Measurements from ENCODE around the gene ARG1. TPM values are rescaled to one million over a fixed set of nuclear protein-coding genes. Genes with fewer than 3 reads are reported as not detected.
"Not testable (repeated sequence)": the region's sequence is repeated elsewhere in the genome, so short reads cannot be mapped to it uniquely, and the experiment has no call there.

Gene ARG1
- 0.95 TPM for polyA plus RNA-seq (ENCODE audit: insufficient read length)
- long read RNA-seq, donor 1, partial matches to known transcripts: 0 of 1 reads
- long read RNA-seq, donor 1, other reads (novel, unspliced or antisense): 0 of 1 reads
- long read RNA-seq, donor 2, partial matches to known transcripts: 0 of 1 reads
- long read RNA-seq, donor 2, other reads (novel, unspliced or antisense): 0 of 1 reads
- long read RNA-seq, donor 3: 0 reads
- long read RNA-seq, donor 4: 0 reads
- long read RNA-seq, donor 5, partial matches to known transcripts: 0 of 2 reads
- long read RNA-seq, donor 5, other reads (novel, unspliced or antisense): 0 of 2 reads
- long read RNA-seq, donor 6: 0 reads
- long read RNA-seq, donor 7, partial matches to known transcripts: 15 of 15 reads
- long read RNA-seq, donor 7, other reads (novel, unspliced or antisense): 0 of 15 reads
- long read RNA-seq, donor 8: 0 reads

DNA sequence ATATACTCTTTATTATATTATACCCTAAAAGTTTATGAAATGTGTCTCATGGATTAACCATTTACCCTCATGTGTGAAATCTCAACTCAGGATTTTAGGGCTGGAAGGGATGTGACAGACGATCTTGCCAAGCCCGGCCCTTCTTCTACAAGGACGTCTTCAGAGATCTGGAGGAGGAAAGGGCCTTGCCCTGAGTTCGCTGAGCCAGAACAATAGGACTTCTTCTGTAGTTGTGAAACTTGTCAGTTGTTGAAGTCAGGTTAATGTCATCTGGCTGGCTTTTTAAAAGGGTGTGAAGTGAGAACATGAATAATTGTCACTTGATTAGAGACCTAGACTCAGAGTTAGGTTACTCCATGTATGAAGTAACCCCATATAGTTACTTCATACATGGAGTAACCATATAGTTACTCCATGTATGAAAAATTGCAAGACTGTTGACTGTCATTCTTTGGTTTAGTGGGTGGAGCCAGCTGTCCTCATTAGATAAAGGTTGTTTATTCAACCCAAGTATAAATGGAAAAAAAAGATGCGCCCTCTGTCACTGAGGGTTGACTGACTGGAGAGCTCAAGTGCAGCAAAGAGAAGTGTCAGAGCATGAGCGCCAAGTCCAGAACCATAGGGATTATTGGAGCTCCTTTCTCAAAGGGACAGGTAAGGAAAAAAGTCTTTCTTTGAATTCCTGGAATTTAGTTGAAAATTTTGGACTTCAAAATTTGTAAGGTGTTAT is at the start of gene ARG1:
TSS of gene ARG1 (plus strand) at position 541 of the 730 bp plus-strand sequence. CDS start at position 598, 57 bp downstream.
- DNase-seq: no peak

DNA sequence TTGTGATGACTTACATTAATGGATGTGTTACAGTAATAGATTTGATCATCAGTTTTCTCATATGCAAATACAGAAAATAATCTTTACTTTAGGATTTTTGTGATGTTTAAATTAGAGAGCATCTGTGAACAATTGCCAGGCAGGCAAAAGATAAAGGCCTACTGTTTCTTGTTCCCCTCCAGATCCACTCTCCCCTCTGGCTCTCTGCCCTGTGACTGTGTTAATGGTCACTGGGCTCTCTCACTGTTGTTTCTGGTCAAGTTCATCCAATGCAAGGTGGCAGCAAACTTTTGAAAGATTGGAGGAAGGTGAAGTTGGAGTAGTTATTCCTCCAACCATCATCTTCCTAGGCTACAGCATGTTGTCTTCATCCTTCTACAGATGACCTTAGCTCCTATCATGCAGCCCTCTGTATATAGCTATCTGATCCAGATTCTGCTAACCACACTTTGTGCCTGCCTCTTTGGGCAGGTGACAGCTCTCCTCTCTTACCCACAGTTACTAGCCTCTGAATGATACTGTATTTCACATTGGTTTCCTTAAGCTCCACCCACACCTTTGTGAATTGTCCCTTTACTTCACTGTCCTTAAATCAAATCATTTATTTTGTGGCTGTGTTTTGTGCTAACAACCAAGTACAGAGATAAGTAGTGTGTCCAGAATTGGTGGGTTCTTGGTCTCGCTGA is 48.9 kb upstream of the ARG1 start:
- DNase-seq: no peak

DNA sequence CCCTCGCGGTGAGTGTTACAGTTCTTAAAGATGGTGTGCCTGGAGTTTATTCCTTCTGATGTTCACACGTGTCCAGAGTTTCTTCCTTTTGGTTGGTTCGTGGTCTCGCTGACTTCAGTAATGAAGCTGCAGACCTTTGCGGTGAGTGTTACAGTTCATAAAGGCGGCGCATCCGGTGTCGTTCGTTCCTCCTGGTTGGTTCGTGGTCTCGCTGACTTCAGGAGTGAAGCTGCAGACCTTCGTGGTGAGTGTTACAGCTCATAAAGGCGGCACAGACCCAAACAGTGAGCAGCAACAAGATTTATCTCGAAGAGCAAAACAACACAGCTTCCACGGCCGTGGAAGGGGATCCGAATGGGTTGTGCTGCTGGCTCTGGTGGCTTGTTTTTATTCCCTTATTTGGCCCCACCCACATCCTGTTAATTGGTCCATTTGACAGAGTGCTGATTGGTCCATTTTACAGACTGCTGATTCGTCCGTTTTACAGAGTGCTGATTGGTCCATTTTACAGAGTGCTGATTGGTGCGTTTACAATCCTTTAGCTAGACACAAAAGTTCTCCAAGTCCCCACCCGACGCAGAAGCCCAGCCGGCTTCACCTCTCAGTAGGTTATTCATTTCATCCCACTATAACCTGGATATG is 48.2 kb upstream of the ARG1 start:
- no peak for DNase-seq

DNA sequence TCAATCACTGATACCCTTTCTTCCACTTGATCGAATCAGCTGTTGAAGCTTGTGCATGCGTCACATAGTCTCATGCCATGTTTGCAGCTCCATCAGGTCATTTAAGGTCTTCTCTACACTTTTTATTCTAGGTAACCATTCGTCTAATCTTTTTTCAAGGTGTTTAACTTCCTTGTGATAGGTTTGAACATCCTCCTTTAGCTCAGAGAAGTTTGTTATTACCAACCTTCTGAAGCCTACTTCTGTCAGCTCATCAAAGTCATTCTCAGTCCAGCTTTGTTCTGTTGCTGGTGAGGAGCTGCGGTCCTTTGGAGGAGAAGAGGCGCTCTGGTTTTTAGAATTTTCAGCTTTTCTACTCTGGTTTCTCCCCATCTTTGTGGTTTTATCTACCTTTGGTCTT is 42.1 kb upstream of the ARG1 start:
- not testable (repeated sequence) for DNase-seq

DNA sequence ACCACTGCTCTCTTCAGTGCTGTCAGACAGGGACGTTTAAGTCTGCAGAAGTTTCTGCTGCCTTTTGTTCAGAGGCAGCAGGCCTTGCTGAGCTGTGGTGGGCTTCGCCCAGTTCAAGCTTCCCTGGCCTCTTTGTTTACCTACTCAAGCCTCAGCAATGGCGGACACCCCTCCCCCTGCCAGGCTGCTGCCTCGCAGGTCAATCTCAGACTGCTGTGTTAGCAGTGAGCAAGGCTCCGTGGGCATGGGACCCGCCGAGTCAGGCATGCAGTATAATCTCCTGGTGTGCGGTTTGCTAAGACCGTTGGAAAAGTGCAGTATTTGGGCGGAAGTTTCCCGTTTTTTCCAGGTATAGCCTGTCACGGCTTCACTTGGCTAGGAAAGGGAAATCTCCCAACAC is 41.3 kb upstream of the ARG1 start:
- not testable (repeated sequence) for DNase-seq

DNA sequence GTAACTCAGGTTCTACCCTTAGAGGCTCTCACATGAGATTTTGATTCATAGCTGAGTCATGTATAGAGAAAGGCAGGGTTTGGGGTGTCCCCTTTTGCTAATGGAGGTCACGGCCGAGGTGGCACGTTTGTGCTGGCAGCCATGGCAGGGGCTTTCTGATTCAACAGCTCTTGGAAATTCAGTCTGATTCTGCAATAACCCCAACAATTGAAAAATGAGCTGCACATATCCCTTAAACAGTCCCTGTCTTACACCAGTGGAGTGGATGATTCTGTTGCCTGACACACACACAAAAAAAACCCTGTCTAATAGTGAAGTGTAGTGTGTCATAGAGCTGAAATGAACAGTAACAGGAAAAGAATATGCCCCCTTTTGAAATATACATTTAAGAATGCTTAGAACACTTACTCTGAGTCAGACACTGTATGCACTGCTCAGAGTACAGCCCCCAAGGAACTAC is 40.4 kb upstream of the ARG1 start:
- no peak for DNase-seq

DNA sequence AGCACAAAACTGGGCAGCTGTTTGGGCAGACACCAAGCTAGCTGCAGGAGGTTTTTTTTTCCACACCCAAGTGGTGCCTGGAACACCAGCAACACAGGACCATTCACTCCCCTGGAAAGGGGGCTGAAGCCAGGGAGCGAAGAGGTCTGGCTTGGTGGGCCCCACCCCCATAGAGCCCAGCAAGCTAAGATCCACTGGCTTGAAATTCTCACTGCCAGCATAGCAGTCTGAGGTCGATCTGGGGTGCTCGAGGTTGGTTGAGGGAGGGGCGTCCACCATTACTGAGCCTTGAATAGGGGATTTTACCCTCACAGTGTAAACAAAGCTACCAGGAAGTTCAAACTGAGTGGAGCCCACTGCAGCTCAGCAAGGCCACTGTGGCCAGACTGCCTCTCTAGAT is 34.4 kb upstream of the ARG1 start:
- DNase-seq: not testable (repeated sequence)

DNA sequence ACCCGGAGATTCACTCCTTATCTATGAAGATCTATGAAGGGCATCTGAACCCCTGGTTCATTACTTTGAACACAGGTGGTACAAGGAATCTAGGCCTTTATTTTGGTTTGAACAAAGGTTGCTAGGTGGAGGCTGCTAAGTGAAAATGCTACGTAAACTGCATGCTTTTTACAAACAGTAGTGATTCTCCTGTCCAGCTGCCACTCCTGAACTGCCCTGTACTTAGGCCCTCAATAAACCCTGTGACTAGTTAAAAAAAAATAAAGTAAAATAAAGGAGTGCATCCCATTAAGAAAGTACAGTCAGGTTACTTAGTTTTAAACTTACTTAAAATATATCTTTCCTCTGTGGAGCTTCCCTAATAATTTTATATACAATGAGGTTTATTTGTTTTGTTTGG is 27.7 kb upstream of the ARG1 start:
- no peak for DNase-seq

DNA sequence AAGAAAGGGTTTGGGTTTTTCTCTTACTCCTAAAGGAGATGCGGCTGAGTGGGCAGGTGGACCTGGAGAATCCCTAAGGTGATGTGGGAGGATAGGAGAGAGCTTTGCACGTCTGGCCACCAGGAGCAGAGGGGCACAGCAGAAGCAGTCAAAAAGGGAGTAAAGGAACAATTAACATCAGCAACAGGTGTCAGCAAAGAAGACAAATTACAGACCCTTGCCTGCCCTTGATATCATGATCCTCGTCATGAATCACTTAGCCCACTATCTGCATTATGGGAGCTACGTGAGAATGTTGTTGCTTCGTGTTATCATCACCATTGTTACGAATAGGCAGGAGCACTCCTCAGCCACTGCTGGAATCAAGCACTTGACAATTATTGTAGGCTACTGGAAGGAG is 25.5 kb upstream of the ARG1 start:
- no peak for DNase-seq

DNA sequence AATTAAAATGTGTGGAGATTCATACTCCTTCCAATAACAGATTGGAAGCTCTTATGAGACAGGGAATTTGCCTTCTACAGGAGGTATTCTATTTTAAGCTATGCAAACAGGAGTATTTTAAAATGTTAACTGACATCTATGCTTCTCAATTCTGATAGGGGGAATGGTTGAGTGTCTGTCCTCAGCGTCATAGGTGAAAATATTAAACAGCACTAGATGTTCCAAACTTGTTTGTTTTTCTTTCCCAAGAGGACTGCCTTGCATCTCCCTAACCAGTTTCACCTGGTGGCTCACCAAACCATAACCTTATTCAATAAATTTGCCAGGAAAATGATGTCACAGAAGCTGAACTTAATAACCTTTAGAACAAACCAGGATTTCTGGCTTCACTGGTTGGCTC is 24.6 kb upstream of the ARG1 start:
- no peak for DNase-seq

DNA sequence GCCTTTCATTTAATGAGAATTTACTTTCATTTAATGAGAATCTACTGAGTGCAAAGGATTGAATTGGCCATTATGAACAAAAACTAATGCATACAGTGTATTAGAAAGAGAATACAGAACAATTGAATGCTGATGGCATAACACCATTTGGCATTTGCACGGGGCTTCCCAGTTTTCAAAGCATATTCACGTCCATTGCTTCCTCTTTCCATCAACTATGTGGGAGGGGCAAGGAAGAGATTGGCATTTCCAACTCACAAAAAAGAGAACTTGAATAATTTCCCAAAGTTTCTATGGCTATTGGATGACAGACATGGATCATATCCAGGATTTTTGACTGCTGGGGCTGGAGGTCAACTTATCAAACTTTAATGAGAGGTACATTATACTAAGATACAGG is 23.2 kb upstream of the ARG1 start:
- no peak for DNase-seq

DNA sequence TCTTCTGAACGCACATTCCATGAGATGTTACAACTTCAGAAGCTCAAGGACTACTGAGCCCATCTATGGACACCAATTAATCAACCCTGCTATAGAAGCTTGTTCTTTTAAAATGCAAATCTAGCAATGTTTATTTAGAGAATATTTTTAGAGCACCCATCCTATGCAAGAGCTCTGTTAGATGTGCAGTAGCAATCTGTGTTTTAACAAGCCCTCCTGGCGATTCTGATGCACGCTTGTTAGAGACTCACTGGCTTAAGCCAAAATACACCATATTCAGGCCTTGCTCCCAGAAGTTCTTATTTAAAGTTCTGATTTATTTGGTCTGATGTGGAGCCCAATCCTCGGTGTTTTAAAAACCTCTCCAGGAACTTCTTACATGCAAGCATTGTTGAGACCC is 21.1 kb upstream of the ARG1 start:
- no peak for DNase-seq

DNA sequence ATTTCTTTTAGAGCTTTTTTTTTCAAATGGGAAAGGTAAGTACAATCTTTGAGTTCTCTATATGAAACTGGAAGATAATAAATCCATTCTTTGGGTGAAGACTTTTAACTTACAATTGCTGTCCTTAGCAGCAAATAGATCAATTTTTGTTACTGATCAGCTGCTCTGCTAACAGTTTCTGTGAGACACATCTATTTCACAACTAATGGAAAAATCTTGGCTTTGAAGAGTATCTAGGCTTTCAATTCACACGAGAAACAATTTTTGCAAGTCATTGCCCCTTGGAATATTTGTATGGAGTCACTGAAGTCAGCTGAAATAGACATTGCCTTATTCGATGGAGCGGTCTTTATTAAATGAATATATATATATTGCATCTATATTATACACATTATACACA is 20.5 kb upstream of the ARG1 start:
- DNase-seq: no peak

DNA sequence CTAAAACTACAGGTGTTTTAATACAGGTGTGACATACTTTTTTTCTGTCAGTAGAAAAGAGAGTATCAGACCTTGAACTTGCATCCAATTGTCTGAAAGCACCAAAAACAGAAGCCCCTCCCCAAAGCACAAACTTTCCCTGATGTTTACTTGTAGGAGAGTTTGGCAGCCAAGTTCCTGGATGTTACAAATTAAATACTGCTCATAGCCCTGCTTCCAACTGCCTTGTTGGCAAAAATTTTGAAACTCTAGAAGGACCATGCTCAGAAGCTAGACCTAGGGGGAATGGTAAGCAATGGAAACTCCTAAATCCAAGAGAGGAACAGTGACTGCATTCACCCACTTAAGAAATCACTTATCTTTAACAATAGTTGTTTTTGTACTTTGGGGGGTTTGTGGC is 17.0 kb upstream of the ARG1 start:
- no peak for DNase-seq

DNA sequence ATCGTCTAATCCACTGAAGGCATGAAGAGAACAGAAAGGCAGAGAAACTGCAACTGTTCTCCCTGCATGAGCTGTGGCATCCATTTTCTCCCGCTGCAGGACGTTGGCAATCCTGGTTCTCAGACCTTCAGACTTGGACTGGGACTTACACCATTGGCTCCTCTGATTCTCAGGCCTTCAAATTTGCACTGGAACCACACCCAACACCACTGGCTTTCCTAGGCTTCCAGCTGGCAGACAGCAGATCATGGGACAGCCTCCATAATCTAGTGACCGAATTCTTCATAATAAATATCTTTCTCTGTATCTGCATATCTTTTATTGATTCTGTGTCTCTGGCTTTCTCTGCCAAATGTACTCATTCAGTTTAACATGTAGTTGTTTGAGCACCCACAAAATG is 14.1 kb upstream of the ARG1 start:
- DNase-seq: no peak

DNA sequence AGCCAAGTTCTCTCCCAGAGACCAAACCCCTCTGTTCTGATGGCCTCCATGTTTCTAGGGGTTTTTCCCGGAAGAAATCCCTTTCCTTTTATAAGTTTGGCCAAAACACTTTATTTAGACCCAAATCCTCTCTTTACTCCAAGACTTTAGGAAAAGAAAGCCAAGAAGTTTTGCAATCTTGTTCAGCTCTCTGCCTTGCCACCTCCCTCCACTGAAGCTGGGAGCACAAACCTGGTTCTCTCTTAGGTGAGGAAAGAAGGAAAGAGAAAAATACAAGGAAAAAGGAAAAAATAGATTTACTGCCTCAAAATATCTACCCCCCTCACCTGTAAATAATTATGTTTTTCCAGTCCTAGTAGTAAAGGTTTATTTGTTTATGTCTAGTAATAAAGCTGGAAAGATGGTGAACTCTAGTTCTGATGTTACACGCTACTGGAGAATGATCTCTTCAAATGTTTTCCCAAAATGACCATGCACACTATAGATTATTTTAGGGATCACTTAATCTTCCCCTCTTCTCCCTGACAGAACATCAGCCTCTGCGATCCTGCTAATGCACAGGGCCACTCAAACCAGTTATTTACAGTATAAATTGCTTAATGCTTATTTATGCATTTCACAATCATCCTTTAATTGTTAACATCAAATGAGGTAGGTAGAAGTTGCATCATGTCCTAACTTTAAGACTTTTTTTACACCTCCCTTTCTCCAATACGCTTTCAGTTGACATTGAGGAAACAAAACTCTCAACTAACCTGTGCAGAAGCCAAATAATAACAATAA is 10.9 kb upstream of the ARG1 start:
- DNase-seq: no peak

DNA sequence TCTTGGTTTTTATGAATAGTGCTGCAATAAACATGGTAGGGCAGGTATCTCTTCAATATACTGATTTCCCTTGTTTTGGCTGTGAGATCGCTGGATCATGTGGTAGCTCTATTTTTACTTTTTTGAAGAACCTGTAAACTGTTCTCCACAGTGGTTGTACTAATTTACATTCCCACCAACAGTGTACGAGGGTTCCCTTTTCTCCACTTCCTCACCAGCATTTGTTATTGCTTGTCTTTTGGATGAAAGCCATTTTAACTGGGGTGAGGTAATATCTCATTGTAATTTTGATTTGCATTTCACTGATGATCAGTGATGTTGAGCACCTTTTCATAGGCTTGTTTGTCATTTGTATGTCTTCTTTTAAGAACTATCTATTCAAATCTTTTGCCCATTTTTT is 8.0 kb upstream of the ARG1 start:
- no peak for DNase-seq

DNA sequence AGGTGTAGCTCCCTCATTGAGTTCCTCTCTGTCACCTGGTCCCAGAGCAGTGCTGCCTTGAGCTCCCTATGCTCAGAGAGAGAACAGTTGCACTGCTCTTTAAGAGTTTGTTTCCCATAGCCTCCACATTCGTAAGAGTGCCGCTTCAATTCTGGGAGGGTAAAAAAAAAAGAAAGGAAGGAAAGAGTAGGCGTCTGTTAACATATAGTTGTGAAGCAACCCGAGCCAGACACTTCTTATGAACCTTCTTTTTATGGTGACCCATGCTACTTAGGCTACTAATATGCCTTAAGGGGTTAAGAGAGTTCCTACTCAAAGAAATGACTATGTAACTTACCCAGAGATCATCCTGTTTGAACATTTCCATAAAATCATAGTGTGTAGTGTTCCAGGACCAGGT is 4.3 kb upstream of the ARG1 start:
- no peak for DNase-seq

DNA sequence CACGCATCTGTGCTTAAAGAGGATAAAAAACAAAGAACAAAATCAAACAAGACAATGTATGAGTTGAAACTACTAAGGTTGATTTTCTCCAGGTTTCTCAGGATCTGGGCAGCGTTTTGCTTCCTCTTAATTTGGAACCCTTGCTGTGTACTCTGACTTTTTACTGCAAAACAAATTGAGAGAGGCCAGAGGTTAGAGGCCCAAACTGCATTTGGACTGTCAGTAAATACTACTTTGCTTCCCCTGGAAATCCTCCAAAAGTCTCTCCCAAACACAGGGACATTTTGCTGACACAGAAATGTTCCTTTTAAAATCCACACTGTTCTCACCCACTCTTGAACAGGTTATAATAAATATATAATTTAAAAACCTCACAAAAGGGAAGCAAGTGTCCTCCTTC is 1.1 kb downstream of the ARG1 start:
- DNase-seq: no peak

DNA sequence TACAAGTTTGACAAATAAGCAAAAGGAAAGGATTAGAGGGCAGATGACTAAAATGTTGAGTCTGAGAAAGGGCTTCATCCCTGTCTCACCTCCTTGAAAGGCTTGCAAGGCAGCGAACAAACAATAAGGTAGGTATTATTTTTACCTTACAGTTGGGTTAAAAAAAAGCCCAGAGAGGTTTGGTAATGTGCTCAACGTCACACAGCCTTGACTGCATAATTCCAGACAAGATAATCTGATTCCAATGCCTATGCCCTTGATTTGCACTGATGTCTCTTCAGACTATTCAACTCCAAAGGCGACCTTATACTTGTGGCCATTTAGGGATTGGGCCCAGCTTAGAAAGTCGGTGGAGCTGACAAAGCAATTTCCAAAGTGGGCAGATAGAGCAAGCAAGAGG is 1.7 kb downstream of the ARG1 start:
- DNase-seq: no peak

DNA sequence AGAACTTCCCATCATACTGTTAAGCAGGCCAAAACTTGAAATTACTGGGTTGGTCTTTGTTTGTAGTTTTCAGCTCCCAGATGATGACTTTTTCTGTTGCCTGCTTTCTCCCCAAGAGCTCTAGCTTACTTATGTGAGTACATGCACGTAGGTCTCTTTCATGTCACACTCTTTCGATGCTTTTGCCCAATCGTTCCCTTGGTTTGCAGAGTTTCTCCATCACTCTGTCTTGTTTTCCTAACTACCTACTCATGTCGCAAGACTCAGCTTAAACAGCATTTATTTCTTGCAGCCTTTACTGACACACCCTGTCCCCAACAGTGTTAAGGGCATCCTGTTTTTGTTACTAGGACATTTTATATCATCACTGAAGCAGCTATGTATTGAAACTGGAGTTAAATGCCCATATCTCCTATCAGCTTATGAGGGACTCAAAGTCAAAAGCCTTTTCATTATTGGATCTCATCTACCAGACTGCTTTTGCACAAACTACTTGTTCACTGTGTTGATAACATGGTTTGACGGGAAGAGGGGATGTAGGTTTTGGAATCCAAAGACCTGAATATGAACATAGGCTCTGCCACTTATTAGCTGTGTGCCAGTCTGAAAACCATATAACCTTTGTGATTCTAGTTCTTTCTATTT is 2.9 kb downstream of the ARG1 start:
- no peak for DNase-seq

Measured in left kidney (tissue), 8 donors.